ENCODE data around the gene UNC13D. TPM values are rescaled to one million over a fixed set of nuclear protein-coding genes. Genes with fewer than 3 reads are reported as not detected.
"Not testable (repeated sequence)": the region's sequence is repeated elsewhere in the genome, so short reads cannot be mapped to it uniquely, and the experiment has no call there.

Gene UNC13D
- total and polyA plus RNA-seq, 9 of the 15 experiments (the other 6 are each of a cell fraction or from before 2014, with no cell fraction given) = 0.86 to 244 (median 69.2) TPM

- ChIA-PET CTCF (ENCODE audit: low intra/inter-chr PET ratio) (no interaction called here), POLR2A (interaction anchor here (0.5 kb wide), 1 partner anchor 30 kb away, joined by 5 read pairs; no protein-coding TSS in a partner anchor)
- Histone ChIP-seq H3K9me3 (replicated peaks; ENCODE audit: control insufficient read depth, insufficient read depth, low read depth, low read length) (no peaks in the 10 kb centered on the region), H3K79me2 (ENCODE audit: control insufficient read depth, insufficient read depth, low read length) (no peaks in the 10 kb centered on the region), H3K4me2 (ENCODE audit: insufficient read depth, low read length) (no peak overlapping the region), H4K20me1 (replicated peaks; ENCODE audit: control insufficient read depth, insufficient read depth, low read length) (no peaks in the 10 kb centered on the region), H3K4me3 (no peak overlapping the region), H3K9ac (ENCODE audit: insufficient read depth in 1 of 2, low read depth in 2 of 2, low read length in 2 of 2) (no peak overlapping the region), H2AFZ (ENCODE audit: low read depth, low read length) (no peak overlapping the region), H3K27me3 (ENCODE audit: control insufficient read depth in 2 of 2, insufficient read depth in 2 of 2, low read length in 2 of 2) (no peaks in the 10 kb centered on the region), H3K4me1 (replicated peaks in 1 of 2; ENCODE audit: control insufficient read depth in 2 of 2, insufficient read depth in 2 of 2, low read length in 2 of 2) (peaks cover 10 to 29% of the 10 kb centered on the region in 2 experiments), H3K27ac (ENCODE audit: extremely low read depth, low read depth, low read length) (no peak overlapping the region), H3K9me1 (ENCODE audit: control insufficient read depth, insufficient read depth, low read length) (no peaks in the 10 kb centered on the region), H3K36me3 (ENCODE audit: control insufficient read depth, insufficient read depth, low read length) (peaks cover 48% of the 10 kb centered on the region; the same call in 2 of the 3 replicates)
- 76% methylated on average over 7 of the region's 7 CpGs for WGBS (ENCODE audit: insufficient coverage, low coverage, missing lambda C conversion rate)
- no TSS peak for BruUV-seq (replicated peaks)
- in situ Hi-C loops (cut with MboI) (no loop called here), intact Hi-C loops (cut with micrococcal nuclease) (no loop called here)
- DNase-seq (ENCODE audit: extremely low read depth in 1 of 4, low spot score in 3 of 4) (no peak), ATAC-seq (no peak), FAIRE-seq (no peak)
- TF ChIP-seq ZNF316 (IDR thresholded peaks at IDR 0.05) (peak; percentile 31), ZFX (CRISPR knock-in tag; IDR thresholded peaks at IDR 0.05) (no peak)
Observed at GRCh38 chr17:75811174-75811573, 33.0 kb downstream of the UNC13D start.

- H3K27me3 ChIP-seq (ENCODE audit: control insufficient read depth in 2 of 2, insufficient read depth in 2 of 2, low read length in 2 of 2); H2AFZ ChIP-seq (ENCODE audit: low read depth, low read length); intact Hi-C loops (cut with micrococcal nuclease); FAIRE-seq; in situ Hi-C loops (cut with MboI); DNase-seq (ENCODE audit: extremely low read depth in 1 of 4, low spot score in 3 of 4); CTCF ChIA-PET (ENCODE audit: low intra/inter-chr PET ratio); H3K4me2 ChIP-seq (ENCODE audit: insufficient read depth, low read length); H3K4me3 ChIP-seq; BruUV-seq (replicated peaks); H3K79me2 ChIP-seq (ENCODE audit: control insufficient read depth, insufficient read depth, low read length); H3K9ac ChIP-seq (ENCODE audit: insufficient read depth in 1 of 2, low read depth in 2 of 2, low read length in 2 of 2); H4K20me1 ChIP-seq (replicated peaks; ENCODE audit: control insufficient read depth, insufficient read depth, low read length); ATAC-seq; H3K9me1 ChIP-seq (ENCODE audit: control insufficient read depth, insufficient read depth, low read length); H3K9me3 ChIP-seq (replicated peaks; ENCODE audit: control insufficient read depth, insufficient read depth, low read depth, low read length); H3K27ac ChIP-seq (ENCODE audit: extremely low read depth, low read depth, low read length): not testable (repeated sequence)
- Histone ChIP-seq H3K4me1 (replicated peaks in 1 of 2; ENCODE audit: control insufficient read depth in 2 of 2, insufficient read depth in 2 of 2, low read length in 2 of 2) (peaks cover 10 to 29% of the 10 kb centered on the region in 2 experiments), H3K36me3 (ENCODE audit: control insufficient read depth, insufficient read depth, low read length) (peaks cover 48% of the 10 kb centered on the region; the same call in 2 of the 3 replicates)
- POLR2A ChIA-PET = interaction anchor here (0.5 to 1.9 kb wide), 3 partner anchors 15 to 308 kb away, joined by 3 to 6 read pairs (median 5); no protein-coding TSS in a partner anchor
- 83% methylated on average over 11 of the region's 11 CpGs for WGBS (ENCODE audit: insufficient coverage, low coverage, missing lambda C conversion rate)
Observed at GRCh38 chr17:75810756-75811155, 33.4 kb downstream of the UNC13D start.
